ENCODE measurements around the gene RPL36AL. TPM values are rescaled to one million over a fixed set of nuclear protein-coding genes. Genes with fewer than 3 reads are reported as not detected.

RPL36AL gene
- total RNA-seq, 4 donors from 2014 or later: 169 to 352 (median 270) TPM

- no peak for ATAC-seq
- 80 to 84% methylated on average over 4 of the region's 4 CpGs for WGBS, 2 donors (ENCODE audit: low coverage in 1 of 2)
These were observed 38.1 kb downstream of the RPL36AL start for GRCh38 chr14:49582113-49582977.

DNA sequence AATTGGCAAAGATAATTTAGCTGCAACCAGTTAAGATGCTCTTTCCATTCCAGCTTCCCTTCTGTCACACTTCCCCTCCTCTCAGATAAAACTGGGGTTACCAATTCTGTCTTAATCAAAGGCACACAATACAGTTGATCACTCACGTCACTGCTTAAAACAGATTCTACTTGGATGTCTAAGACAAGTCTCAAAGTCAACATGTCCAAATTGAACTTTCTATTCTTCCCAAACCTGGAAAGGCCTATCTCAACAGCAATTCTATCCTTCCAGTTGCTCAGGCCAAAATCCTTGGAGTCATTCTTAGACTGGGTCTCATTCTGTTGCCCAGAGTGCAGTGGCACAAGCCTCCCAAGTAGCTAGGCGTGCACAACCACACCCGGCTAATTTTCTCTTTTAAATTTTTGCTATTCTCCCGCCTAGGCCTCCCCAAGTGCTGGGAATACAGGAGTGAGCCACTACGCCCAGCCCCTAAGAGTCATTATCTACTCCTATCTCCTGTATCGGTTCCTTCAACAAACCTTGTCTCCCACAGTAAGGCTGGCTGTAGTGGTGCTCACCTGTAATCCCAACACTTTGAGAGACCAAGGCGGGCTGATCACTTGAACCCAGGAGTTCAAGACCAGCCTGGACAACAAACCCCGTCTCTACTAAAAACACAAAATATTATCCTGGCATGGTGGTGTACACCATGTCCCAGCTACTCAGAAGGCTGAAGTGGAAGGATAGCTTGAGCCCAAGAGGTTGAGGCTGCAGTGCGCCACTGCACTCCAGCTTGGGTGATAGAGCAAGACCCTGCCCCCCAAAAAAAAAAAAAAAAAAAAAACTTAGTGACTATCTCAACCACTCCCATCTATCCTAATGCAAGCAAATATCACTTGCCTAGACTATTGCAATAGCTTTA lies 39.0 kb downstream of the RPL36AL start:
- peaks cover 0 to 40% of the 10 kb centered on the region in 2 donors for H3K36me3 ChIP-seq
- no peak for ATAC-seq
- no peak for TF ChIP-seq EP300 (IDR thresholded peaks at IDR 0.05)
- no peak for TF ChIP-seq POLR2A (IDR thresholded peaks at IDR 0.05)
- no peak for TF ChIP-seq CTCF (IDR thresholded peaks at IDR 0.05)
- TF ChIP-seq POLR2AphosphoS5 (IDR thresholded peaks at IDR 0.05): no peak
- H3K9me3 ChIP-seq: no peaks in the 10 kb centered on the region
- no peaks in the 10 kb centered on the region for H3K27me3 ChIP-seq
- H3K4me3 ChIP-seq: no peak overlapping the region
- H3K27ac ChIP-seq: no peak overlapping the region
- H3K4me1 ChIP-seq: peaks cover 5 to 35% (median 6%) of the 10 kb centered on the region in 3 donors
- 0 to 61% methylated on average over 1 to 6 of the region's 9 CpGs for WGBS, 2 donors (ENCODE audit: low coverage in 1 of 2)

More at GRCh38 chr14:49582113-49582977, 38.1 kb downstream of the RPL36AL start:
- no peak overlapping the region for H3K4me3 ChIP-seq
- H3K27me3 ChIP-seq: no peaks in the 10 kb centered on the region
- H3K27ac ChIP-seq: no peak overlapping the region
- peaks cover 5 to 35% (median 6%) of the 10 kb centered on the region in 3 donors for H3K4me1 ChIP-seq
- no peaks in the 10 kb centered on the region for H3K9me3 ChIP-seq
- TF ChIP-seq CTCF (IDR thresholded peaks at IDR 0.05): no peak
- TF ChIP-seq POLR2A (IDR thresholded peaks at IDR 0.05): no peak
- no peak for TF ChIP-seq POLR2AphosphoS5 (IDR thresholded peaks at IDR 0.05)
- no peak for TF ChIP-seq EP300 (IDR thresholded peaks at IDR 0.05)
- H3K36me3 ChIP-seq: peaks cover 0 to 31% of the 10 kb centered on the region in 2 donors

GRCh38 chr14:49579841-49580240 lies 40.6 kb downstream of the RPL36AL start:
- Histone ChIP-seq H3K9me3 (no peaks in the 10 kb centered on the region), H3K27me3 (no peaks in the 10 kb centered on the region), H3K4me3 (no peak overlapping the region), H3K4me1 (peaks cover 5 to 30% (median 6%) of the 10 kb centered on the region in 3 donors), H3K36me3 (peaks cover 0 to 55% of the 10 kb centered on the region in 2 donors), H3K27ac (no peak overlapping the region)
- no peak for TF ChIP-seq CTCF (IDR thresholded peaks at IDR 0.05)
- TF ChIP-seq EP300 (IDR thresholded peaks at IDR 0.05): no peak
- TF ChIP-seq POLR2AphosphoS5 (IDR thresholded peaks at IDR 0.05): no peak
- no peak for TF ChIP-seq POLR2A (IDR thresholded peaks at IDR 0.05)
- 91 to 93% methylated on average over 2 of the region's 2 CpGs for WGBS, 2 donors (ENCODE audit: low coverage in 1 of 2)
- no peak for ATAC-seq

GRCh38 chr14:49578141-49578540 lies 42.3 kb downstream of the RPL36AL start:
- no peaks in the 10 kb centered on the region for H3K9me3 ChIP-seq
- WGBS, 2 donors (ENCODE audit: low coverage in 1 of 2): 93 to 100% methylated on average over 1 of the region's 1 CpG
- TF ChIP-seq POLR2AphosphoS5 (IDR thresholded peaks at IDR 0.05) (no peak), EP300 (IDR thresholded peaks at IDR 0.05) (no peak), POLR2A (IDR thresholded peaks at IDR 0.05) (no peak), CTCF (IDR thresholded peaks at IDR 0.05) (no peak)
- H3K4me1 ChIP-seq: peaks cover 0 to 13% (median 0%) of the 10 kb centered on the region in 3 donors
- ATAC-seq: no peak
- H3K27ac ChIP-seq: no peak overlapping the region
- peaks cover 0 to 58% of the 10 kb centered on the region in 2 donors for H3K36me3 ChIP-seq
- H3K27me3 ChIP-seq: no peaks in the 10 kb centered on the region
- no peak overlapping the region for H3K4me3 ChIP-seq
